Activated naive CD4-positive, alpha-beta T cell treated with anti-CD3 and anti-CD28 coated beads for 36 hours (primary cell): Measurements from ENCODE around the gene MACROD2. TPM values are rescaled to one million over a fixed set of nuclear protein-coding genes. Genes with fewer than 3 reads are reported as not detected.
"Not testable (repeated sequence)": the region's sequence is repeated elsewhere in the genome, so short reads cannot be mapped to it uniquely, and the experiment has no call there.

Experiments
- CTCF ChIA-PET: fragments of 350-600 bp; sonication (Branson Sonifier 250); formaldehyde crosslinking; loops from one replicate; lab custom pipeline; 2021; ENCODE audit warnings: antibody characterized with exemption; lab: Charles Lee
- DNase-seq: peaks from one replicate; pipeline ENCODE4 v3.0.0-alpha.2; 2020
- H3K27ac Mint-ChIP-seq: one replicate; pipeline ENCODE4 v1.8.0; 2021; ENCODE audit warnings: mild to moderate bottlenecking, mixed read lengths
- H3K27me3 Mint-ChIP-seq: one replicate; pipeline ENCODE4 v1.8.0; 2021; ENCODE audit warnings: low read depth, mixed read lengths
- H3K36me3 Mint-ChIP-seq: one replicate; pipeline ENCODE4 v1.8.0; 2021; ENCODE audit warnings: low read depth, mixed read lengths
- H3K4me1 Mint-ChIP-seq: one replicate; pipeline ENCODE4 v1.8.0; 2021; ENCODE audit warnings: low read depth, mixed read lengths
- H3K4me3 Mint-ChIP-seq: one replicate; pipeline ENCODE4 v1.8.0; 2021; ENCODE audit warnings: mild to moderate bottlenecking, moderate library complexity, mixed read lengths
- H3K9me3 Mint-ChIP-seq: one replicate; pipeline ENCODE4 v1.8.0; 2021; ENCODE audit warnings: mixed read lengths
- intact Hi-C: fragments of 100-400 bp; cut with micrococcal nuclease; formaldehyde crosslinking; loops from one replicate; pipeline ENCODE4 v1.15.1; 2023
- total RNA-seq, 2 experiments: library from RNA; stranded (reverse); gene quantifications; one replicate each; pipeline ENCODE4 v1.2.3, GENCODE V29; 2021

MACROD2 gene
- total RNA-seq, 2 experiments from 2014 or later: not detected

DNA sequence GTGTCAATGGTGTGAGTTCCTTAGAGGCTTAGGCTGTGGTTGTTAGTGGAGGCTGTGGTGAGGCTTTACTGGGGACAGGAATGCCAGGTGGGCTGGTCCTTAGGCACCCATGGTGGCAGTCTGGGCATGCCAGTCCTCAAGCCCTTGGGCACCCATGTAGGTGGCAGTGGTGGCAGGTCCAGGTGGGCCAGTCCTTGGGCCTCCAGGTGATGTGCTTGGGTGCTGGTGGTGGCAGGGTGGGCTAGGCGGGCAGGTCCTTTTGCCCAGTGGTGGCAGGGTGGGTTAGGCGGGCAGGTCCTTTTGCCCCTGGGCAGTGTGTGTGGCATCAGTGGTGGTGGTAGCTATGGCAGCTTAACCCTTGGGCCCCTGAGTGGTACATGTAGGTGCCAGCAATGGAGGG is 208.3 kb downstream of the MACROD2 start:
- Mint-ChIP-seq H3K9me3 (no peaks in the 10 kb centered on the region), H3K4me3 (no peak overlapping the region), H3K4me1 (no peaks in the 10 kb centered on the region), H3K27ac (no peak overlapping the region), H3K36me3 (no peaks in the 10 kb centered on the region), H3K27me3 (no peaks in the 10 kb centered on the region)
- intact Hi-C loops: no loop called here
- no peak for DNase-seq
- CTCF ChIA-PET: no interaction called here

DNA sequence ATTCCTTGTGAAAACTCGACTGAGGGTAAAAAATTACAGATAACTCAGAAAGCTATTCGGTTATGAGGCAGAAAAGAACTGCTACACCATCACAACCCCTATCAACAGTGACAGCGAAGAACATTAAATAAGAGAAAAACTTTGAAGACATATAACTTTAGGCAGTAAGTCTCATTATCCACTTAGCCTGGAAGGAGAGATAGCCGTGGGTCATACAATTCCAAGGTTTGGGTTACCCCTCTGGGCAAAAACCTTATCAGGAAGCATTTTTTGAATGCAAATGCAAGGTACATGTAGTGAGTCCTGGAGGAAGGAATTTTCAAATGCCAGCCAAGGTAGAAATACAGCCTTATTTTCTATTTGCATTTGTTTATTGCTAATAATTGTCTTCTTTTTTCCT is 212.3 kb downstream of the MACROD2 start:
- no peak overlapping the region for H3K27ac Mint-ChIP-seq
- CTCF ChIA-PET: no interaction called here
- no peaks in the 10 kb centered on the region for H3K27me3 Mint-ChIP-seq
- no peaks in the 10 kb centered on the region for H3K9me3 Mint-ChIP-seq
- no peaks in the 10 kb centered on the region for H3K4me1 Mint-ChIP-seq
- intact Hi-C loops: no loop called here
- no peaks in the 10 kb centered on the region for H3K36me3 Mint-ChIP-seq
- no peak for DNase-seq
- H3K4me3 Mint-ChIP-seq: no peak overlapping the region

DNA sequence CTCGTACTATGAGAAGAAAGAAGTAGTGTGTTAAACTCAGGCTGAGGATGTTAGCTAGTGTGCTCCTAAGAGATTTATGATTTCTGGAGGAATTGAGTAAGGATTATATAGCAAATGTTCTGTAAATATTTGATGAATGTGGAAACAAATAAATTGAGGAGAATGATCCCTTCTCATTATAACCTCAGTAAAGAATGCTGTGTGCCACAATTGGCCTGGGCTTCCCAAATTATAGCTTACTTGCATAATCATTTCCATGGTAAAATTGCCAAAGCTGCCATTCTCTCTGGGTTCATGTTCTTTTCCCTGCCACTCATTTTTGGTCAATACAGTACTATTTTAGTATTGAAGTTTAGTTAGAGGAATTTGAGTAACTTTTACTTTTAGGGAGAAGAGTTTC is 213.6 kb downstream of the MACROD2 start:
- no peaks in the 10 kb centered on the region for H3K4me1 Mint-ChIP-seq
- no peak overlapping the region for H3K27ac Mint-ChIP-seq
- H3K36me3 Mint-ChIP-seq: no peaks in the 10 kb centered on the region
- DNase-seq: no peak
- CTCF ChIA-PET: no interaction called here
- H3K4me3 Mint-ChIP-seq: no peak overlapping the region
- H3K27me3 Mint-ChIP-seq: no peaks in the 10 kb centered on the region
- H3K9me3 Mint-ChIP-seq: peaks cover 2% of the 10 kb centered on the region
- intact Hi-C loops: no loop called here

DNA sequence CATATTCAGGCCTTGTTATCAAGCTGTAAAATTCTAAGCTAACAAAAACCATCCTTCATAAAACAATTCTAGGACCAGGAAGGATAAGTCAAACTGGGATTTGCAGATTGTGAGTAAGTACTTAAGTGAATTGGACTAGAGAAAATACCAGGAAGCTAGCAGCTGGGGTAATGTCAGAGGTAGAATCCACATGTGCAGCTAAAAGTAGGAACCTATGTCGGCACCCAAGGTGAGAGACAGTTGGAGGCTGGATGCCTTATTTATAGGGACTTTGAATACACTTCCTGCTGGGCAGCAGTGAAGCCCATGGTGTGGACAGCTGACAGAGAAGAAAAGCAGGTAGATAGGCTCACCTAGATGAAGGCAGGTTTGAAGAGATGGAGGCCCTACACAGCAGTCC is 214.8 kb downstream of the MACROD2 start:
- no peak for DNase-seq
- Mint-ChIP-seq H3K4me3 (no peak overlapping the region), H3K36me3 (no peaks in the 10 kb centered on the region), H3K27me3 (no peaks in the 10 kb centered on the region), H3K4me1 (no peaks in the 10 kb centered on the region), H3K9me3 (peaks cover 2% of the 10 kb centered on the region), H3K27ac (no peak overlapping the region)
- CTCF ChIA-PET: interaction anchor here (0.8 kb wide), 1 partner anchor 11 kb away, joined by 3 read pairs; no protein-coding TSS in a partner anchor
- intact Hi-C loops: no loop called here

DNA sequence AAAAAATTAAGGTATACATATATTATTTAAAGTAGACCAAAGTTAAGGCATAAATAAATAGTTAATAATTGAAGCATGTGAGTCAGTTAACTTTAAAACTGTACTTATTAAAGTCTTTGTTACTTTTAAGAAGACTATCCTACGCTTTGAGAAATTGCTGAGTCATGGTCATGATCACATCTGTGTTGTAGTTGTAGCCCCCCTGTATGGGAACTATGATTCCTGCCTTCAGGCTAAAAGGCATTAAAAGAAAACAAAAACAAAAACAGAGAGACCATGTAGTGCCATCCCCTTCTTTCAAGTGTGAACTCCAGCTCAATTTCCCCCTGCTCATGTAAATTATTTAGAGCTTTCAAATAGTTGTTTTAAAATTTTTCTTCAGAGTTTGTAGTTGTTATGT is 218.7 kb downstream of the MACROD2 start:
- Mint-ChIP-seq H3K4me3 (no peak overlapping the region), H3K36me3 (no peaks in the 10 kb centered on the region), H3K27me3 (no peaks in the 10 kb centered on the region), H3K4me1 (no peaks in the 10 kb centered on the region), H3K27ac (no peak overlapping the region), H3K9me3 (peaks cover 3% of the 10 kb centered on the region)
- intact Hi-C loops: no loop called here
- CTCF ChIA-PET: no interaction called here
- no peak for DNase-seq

DNA sequence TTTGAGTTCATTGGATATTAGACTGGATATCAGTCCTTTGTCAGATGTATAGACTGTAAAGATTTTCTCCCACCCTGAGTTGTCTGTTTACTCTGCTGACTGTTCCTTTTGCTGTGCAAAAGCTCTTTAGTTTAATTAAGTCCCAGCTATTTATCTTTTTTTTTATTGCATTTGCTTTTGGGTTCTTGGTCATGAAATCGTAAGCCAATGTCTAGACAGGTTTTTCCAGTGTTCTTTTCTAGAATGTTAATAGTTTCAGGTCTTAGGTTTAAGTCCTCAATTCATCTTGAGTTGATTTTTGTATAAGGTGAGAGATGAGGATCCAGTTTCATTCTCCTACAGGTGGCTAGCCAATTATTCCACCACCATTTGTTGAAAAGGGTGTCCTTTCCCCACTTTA is 220.6 kb downstream of the MACROD2 start:
- CTCF ChIA-PET, DNase-seq, H3K27ac Mint-ChIP-seq, H3K36me3 Mint-ChIP-seq, H3K9me3 Mint-ChIP-seq, H3K27me3 Mint-ChIP-seq, intact Hi-C loops, H3K4me3 Mint-ChIP-seq, H3K4me1 Mint-ChIP-seq: not testable (repeated sequence)

DNA sequence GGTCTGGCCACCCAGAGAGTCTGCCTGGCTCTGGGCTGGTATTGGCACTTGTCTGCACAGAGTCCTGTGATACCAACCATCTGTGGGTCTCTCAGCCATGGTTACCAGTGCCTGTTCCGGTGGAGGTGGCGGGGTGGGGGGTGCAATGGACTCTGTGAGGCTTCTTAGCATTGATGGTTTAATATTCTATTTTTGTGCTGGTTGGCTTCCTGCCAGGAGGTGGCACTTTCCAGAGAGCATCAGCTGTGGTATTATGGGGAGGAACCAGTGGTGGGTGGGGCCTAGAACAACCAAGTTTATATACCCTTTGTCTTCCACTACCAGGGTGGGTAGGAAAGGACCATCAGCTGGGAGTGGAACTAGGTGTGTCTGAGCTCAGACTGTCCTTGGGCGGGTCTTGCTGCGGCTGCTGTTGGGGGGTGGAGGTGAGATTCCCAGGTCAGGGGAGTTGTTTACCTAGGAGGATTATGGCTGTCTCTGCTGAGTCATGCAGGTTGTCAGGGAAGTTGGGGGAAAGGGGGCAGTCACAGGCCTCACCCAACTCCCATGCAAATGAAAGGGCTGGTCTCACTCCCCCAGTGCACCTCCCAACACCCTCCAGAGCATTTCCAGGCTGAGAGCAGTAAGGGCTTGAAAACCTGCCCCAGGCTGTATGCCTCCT is 224.6 kb downstream of the MACROD2 start:
- no peak for DNase-seq
- Mint-ChIP-seq H3K4me3 (no peak overlapping the region), H3K27me3 (no peaks in the 10 kb centered on the region), H3K36me3 (no peaks in the 10 kb centered on the region), H3K4me1 (no peaks in the 10 kb centered on the region), H3K9me3 (peaks cover 3% of the 10 kb centered on the region), H3K27ac (no peak overlapping the region)
- intact Hi-C loops: no loop called here
- CTCF ChIA-PET: no interaction called here

DNA sequence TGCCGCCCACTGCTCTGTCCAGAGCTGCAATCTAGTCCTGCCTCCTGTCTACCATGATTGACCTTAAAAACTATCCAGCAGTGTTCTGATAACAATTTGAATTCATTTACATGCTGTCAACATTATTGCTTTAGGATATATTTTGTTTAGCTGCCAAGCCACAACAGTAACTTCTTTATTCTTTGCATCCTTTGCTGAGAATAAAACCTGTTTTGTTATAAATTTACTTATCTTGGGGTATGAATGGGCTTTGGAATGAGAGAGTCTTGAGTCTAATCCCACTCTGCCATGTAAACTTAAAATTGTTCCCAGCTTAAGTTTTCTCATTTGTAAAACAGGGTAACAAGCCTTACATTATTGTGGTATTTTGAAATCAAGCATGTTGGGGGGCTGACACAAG is 225.7 kb downstream of the MACROD2 start:
- Mint-ChIP-seq H3K27ac (no peak overlapping the region), H3K4me3 (no peak overlapping the region), H3K36me3 (no peaks in the 10 kb centered on the region), H3K27me3 (peaks cover 3% of the 10 kb centered on the region), H3K4me1 (no peaks in the 10 kb centered on the region), H3K9me3 (peaks cover 3% of the 10 kb centered on the region)
- intact Hi-C loops: no loop called here
- CTCF ChIA-PET: interaction anchor here (1.1 kb wide), 1 partner anchor 11 kb away, joined by 3 read pairs; no protein-coding TSS in a partner anchor
- no peak for DNase-seq

DNA sequence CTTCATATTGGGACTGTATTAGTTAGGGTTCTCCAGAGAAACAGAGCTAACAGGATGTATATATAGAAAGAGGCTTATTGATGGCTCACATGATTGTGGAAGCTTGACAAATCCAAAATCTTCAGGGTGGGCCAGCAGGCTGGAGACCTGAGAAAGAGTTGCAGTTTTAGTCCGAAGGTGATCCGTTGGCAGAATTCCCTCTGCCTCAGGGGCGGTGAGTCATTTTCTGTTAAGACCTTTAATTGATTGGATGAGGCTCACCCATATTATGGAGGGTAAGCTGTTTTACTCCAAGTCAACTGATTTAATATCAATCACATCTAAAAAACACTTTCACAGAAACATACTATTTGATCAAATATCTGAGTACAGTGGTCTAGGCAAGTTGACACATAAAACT is 228.5 kb downstream of the MACROD2 start:
- CTCF ChIA-PET: no interaction called here
- Mint-ChIP-seq H3K27ac (no peak overlapping the region), H3K36me3 (no peaks in the 10 kb centered on the region), H3K9me3 (peaks cover 2% of the 10 kb centered on the region), H3K4me3 (no peak overlapping the region), H3K4me1 (no peaks in the 10 kb centered on the region), H3K27me3 (peaks cover 7% of the 10 kb centered on the region)
- intact Hi-C loops: no loop called here
- DNase-seq: no peak

DNA sequence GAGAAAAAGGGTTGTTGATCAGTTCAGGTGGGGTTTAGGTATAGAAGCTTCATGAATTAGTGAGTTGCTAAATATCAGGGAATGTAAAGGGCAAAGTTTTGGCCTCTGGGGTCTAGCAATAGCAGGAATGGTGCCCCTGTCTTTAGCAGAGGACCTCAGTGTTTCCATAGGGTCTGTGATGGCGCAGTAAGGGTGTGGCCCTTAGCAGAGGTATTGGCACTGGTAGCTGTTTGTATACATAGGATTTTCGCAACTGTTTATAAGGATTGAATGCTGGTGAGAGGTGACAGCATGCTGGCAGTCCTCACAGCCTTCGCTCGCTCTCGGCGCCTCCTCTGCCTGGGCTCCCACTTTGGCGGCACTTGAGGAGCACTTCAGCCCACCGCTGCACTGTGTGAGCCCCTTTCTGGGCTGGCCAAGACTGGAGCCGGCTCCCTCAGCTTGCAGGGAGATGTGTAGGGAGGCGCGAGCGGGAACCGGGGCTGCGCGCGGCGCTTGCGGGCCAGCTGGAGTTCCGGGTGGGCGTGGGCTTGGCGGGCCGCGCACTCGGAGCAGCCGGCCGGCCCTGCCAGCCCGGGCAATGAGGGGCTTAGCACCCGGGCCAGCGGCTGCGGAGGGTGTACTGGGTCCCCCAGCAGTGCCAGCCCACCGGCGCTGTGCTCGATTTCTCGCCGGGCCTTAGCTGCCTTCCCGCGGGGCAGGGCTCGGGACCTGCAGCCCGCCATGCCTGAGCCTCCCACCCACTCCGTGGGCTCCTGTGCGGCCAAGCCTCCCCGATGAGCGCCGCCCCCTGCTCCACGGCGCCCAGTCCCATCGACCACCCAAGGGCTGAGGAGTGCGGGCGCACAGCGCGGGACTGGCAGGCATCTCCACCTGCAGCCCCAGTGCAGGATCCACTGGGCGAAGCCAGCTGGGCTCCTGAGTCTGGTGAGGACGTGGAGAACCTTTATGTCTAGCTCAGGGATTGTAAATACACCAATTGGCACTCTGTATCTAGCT is 231.0 kb downstream of the MACROD2 start:
- DNase-seq, H3K36me3 Mint-ChIP-seq, H3K27ac Mint-ChIP-seq: not testable (repeated sequence)

DNA sequence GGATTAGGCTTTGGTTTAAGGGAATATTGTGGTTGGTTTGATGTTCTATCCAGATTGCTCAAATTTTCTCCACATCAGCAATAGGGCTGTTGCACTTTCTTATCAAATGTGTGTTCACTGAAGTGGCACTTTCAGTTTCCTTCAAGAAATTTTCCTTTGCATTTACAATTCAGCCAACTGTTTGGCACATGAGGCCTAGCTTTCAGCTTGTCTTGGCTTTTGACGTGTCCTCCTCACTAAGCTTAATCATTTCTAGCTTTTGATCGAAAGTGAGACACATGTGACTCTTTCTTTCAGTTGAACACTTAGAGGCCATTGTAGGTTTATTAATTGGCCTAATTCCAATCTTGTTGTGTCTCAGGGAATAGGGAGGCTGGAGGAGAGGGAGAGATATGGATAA is 237.3 kb downstream of the MACROD2 start:
- H3K4me3 Mint-ChIP-seq: no peak overlapping the region
- CTCF ChIA-PET: interaction anchor here (0.6 kb wide), 1 partner anchor 642 kb away, joined by 3 read pairs; no protein-coding TSS in a partner anchor
- H3K27me3 Mint-ChIP-seq: no peaks in the 10 kb centered on the region
- H3K4me1 Mint-ChIP-seq: no peaks in the 10 kb centered on the region
- intact Hi-C loops: no loop called here
- no peak for DNase-seq
- peaks cover 6% of the 10 kb centered on the region for H3K9me3 Mint-ChIP-seq
- no peak overlapping the region for H3K27ac Mint-ChIP-seq
- no peaks in the 10 kb centered on the region for H3K36me3 Mint-ChIP-seq

More for the DNA sequence above, 231.0 kb downstream of the MACROD2 start:
- CTCF ChIA-PET, H3K27me3 Mint-ChIP-seq, intact Hi-C loops, H3K9me3 Mint-ChIP-seq, H3K4me3 Mint-ChIP-seq, H3K4me1 Mint-ChIP-seq: not testable (repeated sequence)

DNA sequence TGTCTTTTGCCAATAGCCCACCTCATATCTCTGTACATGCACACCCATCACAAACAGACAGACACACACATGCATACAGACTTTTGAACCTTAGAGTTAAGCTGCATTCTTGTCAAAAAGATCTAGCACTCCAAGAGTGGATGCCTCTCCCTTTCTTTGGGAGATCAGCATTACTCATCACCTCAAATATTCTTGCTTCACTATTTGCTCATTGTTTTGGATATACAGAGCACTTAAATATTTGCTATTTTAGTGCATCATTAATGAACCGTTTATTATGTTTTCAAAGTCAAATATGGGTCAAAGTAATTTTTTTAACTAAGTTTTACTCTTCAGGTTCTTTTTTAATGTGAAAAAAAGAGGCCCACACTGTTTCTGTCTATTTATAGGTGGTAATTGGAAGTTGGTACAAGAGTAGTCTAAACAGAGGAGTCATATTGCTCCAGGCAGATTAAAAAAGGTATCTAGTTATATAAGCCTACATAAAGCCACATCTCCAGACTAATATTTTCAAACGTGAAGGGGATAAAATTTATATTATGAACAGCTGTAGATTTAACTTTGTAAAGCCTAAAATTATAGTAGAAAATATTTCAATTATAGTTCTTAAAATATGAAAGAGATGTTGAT is 239.5 kb downstream of the MACROD2 start:
- DNase-seq: no peak
- intact Hi-C loops: no loop called here
- no peaks in the 10 kb centered on the region for H3K4me1 Mint-ChIP-seq
- peaks cover 9% of the 10 kb centered on the region for H3K9me3 Mint-ChIP-seq
- no peaks in the 10 kb centered on the region for H3K27me3 Mint-ChIP-seq
- H3K27ac Mint-ChIP-seq: no peak overlapping the region
- H3K36me3 Mint-ChIP-seq: no peaks in the 10 kb centered on the region
- H3K4me3 Mint-ChIP-seq: no peak overlapping the region
- CTCF ChIA-PET: interaction anchor here (0.6 kb wide), 1 partner anchor 279 kb away, joined by 4 read pairs; no protein-coding TSS in a partner anchor
